GM21786 (cell line): ENCODE data around the gene BRINP1.

Experiments
- ATAC-seq: cut with Tn5 transposase; IDR thresholded peaks from one replicate; pipeline ENCODE4 v1.9.1; 2021; ENCODE audit not compliant: unreplicated experiment

The BRINP1 gene, protein sequence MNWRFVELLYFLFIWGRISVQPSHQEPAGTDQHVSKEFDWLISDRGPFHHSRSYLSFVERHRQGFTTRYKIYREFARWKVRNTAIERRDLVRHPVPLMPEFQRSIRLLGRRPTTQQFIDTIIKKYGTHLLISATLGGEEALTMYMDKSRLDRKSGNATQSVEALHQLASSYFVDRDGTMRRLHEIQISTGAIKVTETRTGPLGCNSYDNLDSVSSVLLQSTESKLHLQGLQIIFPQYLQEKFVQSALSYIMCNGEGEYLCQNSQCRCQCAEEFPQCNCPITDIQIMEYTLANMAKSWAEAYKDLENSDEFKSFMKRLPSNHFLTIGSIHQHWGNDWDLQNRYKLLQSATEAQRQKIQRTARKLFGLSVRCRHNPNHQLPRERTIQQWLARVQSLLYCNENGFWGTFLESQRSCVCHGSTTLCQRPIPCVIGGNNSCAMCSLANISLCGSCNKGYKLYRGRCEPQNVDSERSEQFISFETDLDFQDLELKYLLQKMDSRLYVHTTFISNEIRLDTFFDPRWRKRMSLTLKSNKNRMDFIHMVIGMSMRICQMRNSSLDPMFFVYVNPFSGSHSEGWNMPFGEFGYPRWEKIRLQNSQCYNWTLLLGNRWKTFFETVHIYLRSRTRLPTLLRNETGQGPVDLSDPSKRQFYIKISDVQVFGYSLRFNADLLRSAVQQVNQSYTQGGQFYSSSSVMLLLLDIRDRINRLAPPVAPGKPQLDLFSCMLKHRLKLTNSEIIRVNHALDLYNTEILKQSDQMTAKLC

DNA sequence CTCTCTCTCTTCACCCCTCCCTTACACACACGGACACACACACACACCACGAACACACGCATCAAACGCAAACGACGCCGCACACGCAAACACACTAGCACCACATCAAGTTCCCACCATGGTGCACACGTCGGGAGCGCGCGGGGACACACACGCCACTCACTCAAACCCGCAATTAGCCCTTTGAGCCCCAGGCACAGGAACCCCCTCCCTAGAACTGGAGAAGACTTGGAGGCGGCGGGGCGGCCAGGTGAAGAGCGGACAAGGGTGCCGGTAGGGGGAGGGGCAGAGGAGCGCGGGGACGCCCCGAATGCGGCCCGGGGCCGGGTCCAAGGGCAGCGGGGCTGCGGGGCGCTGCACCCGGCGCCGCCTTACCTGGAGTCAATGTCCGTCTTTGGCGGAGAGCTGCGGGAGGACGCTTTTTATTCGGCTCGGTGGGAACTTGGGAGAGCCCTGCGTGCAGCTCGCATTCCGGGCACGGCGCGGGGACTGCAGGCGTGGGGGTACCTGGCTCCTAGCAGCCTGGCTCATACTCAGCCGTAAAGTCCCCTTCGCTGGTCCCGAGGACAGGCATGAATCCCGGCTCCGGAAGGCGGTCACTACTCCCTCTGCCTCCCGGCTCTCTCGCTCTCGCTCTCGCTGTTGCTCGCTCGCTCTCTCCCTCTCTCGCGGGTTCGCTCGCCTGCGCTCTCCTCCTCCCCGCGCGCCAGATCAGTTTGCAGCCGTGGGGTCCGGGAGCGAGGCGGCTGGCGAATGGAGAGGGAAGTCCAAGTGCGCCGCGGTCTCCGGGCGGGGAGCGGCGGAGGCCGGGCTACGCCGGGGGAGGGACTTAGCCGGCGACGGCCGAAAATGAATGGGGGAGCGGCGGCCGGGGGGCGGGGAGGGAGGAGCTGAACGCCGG is at the start of gene BRINP1:
TSS of gene BRINP1 (minus strand) at position 755 of the 901 bp plus-strand sequence. CDS start 56,080 bp downstream, outside the sequence.
- ATAC-seq = no peak

DNA sequence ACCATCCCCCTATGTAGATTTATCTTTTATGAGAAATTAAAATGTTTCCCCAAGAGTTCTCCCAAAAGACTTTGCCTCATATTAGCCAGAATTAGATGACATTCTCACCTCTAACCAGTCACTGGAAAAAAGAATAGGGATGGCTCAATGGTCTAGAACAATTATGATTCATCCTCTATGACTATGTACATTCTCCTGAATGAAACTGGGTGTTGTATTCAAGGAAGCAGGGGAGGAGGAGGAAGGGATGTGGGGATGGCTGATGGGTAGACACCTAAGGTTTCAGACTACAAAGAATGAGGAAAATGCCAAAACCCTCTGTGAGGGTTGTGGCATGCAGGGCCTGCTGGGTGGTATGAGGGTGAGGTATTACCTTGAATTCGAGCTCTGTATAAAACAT is 49.5 kb upstream of the BRINP1 start:
- no peak for ATAC-seq

DNA sequence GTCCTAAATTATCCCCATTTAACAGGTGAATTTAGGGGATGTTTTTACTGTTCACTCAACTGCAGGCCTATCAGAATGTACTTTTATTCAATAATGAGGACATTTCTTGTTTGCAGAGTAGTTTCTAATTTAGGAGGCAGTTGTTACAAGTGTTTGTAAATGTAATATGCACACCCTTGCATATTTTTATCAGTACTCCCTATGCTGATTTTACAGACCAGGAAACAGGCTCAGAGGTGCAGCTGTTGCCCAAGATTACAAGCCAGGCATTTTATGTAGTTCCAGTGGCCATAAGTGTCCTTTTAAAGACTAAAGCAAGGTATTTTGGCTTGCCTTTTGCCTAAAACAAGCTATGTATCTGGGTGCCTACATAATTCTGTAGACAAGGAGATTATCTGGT is 47.6 kb upstream of the BRINP1 start:
- ATAC-seq = no peak

DNA sequence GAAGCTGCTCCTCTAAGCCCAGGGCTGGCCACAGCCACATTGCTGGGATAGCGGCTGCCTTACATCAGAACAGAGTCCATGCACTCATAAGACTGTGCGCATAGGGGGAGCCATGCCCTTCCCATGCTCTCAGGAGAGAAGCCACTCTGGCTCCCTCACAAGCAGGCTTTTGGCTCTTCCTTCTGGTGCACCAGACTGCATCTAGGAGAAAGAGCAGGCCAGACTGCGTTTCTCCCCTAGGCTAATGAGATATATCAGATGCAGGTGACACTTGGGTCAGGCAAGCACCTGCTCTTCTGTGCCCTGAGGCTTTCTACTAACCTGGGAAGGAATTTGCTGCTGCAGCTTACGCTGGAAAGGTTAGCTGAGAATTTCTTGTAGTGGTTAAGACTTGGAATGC is 43.2 kb upstream of the BRINP1 start:
- ATAC-seq = no peak

DNA sequence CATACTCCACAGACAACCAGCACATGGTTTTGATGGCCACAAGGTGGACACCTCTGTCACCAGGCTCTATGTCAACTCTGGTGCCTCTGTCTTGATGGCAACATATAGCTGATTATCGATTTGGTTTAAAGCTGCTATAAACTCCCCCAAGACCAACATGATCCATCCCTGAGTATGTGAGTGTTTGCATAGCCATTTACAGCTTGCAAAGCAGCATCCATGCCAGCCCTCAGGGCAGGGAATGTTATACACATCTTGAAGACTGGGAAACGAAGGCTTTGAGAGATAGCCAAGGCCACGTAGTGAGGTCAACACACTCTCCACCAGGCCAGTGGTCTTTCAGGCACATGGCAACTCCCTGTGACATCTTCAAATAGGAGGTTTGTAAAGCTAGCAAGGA is 40.3 kb upstream of the BRINP1 start:
- no peak for ATAC-seq

DNA sequence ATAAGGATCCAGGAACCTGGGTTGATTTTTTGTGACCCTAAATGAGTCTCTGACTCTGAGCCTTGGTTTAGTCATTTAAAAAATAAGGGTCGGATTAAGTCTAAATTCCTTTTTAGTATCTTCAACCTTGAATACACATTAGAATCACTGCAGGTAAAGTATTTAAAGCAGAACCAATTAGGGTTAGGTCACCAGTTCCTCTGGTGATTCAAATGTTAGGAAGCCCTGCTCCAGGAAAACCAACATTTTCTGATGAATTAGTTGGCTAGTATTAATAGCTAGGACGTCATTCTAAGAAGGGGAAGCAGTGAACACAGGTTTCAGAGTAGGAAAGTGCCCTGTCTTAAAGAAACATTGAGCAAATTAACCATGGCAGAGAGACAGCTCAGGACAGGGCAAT is 31.4 kb upstream of the BRINP1 start:
- no peak for ATAC-seq

DNA sequence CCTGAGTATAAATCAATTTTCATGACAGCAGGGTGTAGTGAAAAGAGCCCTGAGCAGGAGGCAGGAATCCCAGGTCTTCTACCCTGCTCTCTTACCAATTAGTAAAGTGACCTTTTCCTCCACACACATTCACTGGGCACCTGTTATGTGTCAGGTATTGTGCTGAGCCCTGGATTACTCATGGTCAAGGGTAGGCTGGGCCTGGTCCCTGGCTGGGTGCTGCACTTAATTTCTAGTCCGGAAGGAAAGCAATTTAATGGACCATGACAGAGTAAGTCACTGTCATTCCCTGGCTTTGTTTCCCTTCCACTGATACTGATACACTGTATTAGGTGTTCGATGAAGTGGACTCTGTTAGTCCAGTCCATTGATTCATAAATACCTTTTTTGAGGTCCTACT is 29.1 kb upstream of the BRINP1 start:
- no peak for ATAC-seq

DNA sequence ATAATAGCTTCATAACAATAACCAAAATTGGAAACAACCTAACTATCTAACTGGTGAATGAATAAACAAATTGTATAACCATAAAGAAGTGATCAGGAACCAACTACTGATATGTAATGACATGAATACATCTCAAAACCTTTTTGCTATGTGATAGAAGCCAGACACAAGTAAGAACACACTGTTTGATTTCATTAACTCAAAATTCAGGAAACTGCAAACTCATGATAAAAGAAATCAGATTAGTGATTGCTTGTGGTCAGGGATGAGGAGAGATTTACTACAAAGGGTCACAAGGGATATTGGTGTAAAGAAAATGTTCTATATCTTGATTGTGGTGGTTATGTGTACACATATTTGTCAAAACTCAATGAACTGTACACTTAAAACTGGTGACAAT is 22.6 kb upstream of the BRINP1 start:
- ATAC-seq = no peak

DNA sequence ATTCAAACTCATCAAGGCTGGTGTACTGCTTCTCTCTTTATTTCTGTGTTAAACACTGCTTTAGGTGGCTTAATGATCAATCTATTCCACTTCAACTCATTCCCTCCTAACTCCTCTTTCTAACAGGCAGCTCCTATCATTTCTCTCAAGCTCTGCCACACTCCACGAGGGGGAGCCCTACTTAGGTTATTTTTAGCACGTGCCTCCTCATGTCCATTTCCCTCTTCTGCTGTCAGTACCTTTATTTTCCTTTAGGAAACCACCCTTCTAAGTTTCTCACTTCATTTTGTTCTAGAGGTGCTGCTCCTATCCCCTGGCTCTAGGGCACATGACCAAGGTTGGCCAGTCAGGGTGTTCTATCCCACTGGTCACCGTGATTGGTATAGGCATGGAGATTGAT is 6.7 kb upstream of the BRINP1 start:
- no peak for ATAC-seq

DNA sequence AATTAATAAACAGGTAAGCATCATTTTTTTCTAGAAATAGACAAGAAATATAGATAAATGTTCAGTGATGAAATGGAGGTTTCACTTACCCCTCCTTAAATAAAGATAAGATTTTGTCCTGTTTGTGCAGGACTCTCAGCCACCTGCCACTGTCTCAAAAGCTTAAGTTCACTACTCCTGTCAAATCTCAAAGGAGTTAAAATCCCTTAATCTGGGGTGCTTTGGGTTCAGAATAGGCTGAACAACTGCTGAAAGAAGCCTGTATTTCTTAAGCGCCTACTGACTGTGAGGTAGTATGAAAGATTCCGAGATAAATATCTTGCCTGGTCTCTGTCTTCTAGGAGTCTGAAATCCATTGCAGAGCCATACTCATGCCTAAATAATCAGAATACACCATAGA is 3.7 kb upstream of the BRINP1 start:
- no peak for ATAC-seq

DNA sequence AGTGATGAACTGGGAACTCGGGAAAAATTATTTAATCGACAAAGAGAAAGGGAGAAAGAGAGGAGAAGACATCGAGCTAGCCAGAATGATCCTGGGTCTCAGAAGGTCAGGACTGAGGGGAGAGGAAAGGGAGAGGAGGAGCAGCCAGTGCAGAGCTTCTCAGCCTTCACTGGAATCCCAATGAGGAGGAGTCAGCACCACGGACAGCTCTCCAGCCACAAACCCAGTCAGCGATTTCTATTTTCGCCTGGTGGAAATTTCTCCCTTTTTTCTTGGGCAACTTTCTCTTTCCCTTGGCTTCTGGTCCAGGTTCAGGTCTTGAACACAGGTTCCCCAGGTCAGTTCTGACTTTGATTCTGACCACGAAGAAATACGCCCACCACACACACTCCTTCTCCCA is 1.6 kb upstream of the BRINP1 start:
- no peak for ATAC-seq

DNA sequence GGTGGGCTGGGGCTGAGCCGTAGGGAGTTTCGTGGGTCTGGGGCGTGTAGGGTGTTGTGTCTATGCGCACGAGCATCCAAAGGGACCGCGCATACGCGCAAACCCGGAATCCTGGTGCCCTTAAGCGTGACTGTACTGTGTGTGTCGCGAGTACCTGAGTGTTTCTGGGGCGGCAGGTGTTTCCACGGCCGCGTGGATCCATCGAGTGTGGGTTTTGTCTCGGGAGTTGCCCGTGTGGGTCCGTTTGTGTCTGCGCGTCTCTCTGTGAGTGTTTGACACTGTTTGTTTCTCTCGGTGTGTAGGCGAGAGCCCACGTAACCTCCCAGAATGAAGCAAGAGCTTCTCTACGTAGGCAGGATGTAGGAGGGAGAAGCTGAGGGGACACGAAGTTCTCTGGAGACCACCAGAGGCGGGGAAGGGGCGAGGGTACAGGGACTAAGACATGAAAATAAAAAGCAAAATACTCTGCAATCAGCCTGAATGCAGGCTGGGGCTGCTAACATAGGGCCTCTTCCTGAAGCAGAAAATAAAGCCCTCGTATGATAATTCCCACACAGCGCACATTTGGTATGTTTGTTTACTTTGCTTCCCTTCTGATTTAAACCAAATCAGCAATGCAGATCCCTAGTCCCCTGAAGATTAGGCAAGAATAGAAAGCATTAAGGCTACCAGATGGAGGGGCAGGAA is 588 bp upstream of the BRINP1 start:
- ATAC-seq = no peak

DNA sequence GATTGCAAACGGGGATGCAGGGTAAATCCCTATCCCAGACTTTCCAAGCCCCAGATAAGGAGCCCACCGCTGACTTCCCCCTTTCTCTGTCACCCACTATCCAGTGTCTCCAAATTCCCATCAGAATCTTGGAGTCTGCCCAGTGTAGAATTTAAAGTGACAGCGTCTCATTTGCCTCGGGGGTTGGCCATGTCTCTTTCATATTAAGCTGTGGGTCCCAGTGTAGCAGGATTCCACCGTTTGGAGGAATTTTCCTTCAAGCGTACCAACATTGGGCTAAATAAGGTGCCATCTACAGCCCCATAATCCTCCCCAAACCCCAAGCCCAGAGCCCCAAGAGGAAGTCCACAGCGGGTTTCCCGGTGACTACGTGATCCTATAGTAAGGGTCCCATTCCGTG is 1.1 kb downstream of the BRINP1 start:
- no peak for ATAC-seq

DNA sequence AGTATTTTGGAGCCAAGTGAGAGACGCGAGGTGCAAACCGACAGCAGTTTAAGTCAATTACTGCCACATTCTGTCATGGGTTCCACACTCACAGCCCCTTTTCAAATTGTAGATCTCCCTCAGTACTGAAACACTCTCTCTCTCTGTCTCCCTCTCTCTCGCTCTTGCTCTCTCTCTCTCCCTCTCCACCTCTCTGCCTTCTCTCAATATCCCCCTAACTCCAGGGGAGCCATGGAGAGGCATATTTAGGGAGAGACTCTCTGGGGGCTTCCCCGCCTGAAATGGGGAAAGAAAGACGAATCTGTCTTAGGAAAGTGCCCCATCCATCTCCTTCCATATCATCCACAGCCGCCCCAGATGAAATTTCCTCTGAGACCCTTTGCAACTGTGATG is 1.6 kb downstream of the BRINP1 start:
- no peak for ATAC-seq

DNA sequence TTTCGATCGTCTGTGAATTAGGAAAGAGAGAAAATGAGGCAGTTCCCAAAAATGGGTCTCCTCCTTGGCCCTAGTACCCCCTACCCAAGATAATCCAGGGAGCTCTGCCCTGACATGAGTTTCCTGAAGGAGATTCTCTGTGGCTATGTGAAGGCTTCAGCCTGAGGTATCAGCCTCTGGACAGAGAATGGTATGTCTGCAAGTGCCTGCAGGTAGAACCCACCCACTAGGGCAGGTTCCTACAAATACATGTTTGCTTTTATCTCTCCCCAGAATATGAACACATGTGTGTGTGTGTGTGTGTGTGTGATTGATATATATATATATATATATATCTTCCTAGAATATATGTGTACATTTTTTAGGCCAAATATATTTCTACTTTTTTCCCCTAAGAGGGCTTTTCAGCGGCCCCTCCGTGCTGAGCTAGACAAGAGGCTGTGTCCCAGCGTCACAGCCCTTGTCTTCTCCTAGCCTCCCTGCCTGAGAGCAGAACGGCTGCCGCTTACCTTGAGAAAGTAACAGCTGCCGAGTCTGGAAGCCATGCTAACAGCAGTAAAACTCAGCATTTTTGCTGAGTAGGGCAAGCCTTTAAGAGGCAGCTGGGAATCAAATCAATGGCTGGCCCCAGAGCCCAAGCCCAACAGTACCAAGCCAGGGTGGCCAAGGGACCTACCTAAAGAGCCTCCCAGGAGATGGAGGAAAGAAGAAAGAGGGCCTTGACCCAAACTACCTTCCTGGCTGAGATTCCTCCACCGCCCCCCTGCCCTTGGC is 2.1 kb downstream of the BRINP1 start:
- ATAC-seq = no peak

DNA sequence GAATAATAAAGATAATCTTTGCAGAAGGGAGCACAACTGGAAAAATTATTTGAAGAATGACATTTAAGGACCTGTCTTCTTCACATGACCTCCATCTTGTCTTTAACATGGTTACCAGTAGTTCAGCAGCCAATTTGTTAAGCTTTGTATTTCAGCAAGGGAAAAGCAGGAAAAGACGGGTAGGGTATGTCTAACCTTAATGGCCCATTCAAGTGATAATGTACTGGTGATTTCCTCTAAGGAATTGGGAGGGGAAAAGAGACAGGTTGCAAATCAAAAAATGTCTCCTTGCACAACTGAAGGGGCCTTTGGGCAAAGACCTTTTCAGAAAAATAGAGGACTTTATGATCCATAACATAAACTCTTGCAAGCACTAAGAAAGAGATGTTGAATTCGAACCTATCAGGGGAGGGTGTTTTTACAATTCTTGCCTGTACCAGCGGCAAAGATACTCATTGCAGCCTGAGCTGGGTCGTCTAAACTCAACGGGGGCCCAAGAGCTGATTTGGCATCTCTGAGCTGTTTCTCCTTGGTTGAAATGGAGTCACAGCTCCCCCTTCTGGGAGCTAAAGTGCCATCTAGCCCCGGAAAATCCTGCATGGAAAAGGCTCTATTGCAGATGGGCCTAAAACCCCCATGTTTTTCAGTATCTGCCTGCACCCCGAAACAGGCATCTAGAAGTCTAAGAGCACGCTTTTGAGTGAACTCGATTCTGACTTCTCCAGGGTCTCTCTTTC is 3.8 kb downstream of the BRINP1 start:
- no peak for ATAC-seq

DNA sequence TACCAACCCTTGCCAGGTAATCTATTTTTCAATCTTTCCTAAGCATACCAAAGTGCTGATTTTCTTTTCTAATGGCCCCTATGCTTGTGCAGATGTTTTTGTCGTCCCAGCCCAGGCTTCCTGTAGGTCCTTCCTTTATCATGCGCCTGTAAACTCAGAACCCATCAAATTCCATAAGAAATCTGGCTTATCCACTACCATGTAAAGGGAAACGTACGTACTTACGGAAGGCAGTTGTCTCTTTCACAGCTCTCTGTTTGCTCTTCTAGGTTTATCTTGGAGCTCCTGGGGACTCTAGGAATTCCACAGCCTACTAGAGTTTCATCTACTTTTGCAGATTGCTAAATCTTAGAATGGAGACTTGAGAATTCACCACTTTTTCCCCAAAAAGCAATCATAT is 9.0 kb downstream of the BRINP1 start:
- ATAC-seq = no peak

DNA sequence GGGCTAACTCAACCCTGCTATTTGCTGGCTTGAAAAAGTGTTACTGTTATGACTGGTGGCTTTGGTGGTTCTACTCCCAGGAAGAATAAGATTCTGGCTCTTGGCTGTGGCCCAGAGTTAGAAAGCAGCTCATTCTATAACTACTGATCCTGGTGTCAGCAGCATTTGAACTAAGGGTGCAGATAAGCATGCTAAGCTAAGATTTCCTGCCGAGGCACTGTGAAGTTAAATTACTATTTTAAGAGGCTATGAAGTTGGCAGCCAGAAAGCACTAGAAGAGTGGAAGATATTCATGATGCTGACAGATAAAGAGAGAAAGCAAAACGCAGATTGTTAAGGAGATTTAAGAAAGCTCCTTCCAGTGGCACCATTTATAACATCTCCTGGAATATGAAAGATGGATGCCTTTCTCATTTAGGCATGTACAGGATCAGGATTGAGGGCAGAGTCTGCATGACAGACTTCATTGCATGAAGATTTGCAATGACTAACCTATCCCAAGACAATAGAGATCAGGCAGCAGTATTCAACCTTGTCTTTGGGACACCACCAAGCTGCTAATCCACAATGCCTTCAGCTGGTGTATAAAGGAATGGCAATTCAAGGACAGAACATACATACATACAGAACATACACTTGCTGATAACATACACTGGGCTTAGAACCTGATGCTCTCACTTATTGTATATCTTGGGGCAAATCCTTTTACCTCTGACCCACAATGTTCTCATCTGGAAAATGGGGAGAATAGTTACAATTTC is 11.7 kb downstream of the BRINP1 start:
- ATAC-seq = no peak

DNA sequence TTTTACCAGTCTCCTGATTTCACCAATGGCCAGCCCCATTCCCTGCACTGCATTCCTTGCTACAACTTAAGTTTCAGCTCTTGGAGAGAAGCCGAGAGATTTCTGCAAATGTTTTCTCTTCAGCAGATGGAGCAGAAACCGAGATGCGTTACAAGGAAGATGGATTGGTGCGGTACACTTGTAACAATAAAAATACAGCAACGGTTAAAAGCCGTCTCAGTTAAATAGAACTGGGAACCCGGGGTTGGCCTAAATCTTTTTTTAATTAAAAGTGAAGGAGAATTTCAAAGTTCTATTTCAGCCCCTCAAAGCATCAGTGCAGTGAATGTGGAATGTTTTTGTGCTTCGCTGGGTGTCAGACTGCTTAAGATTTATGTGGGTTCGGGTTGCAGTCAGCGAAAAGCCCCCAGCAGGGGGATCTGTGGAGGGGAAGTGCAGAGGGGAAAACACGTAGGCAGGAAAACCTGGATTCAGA is 19.8 kb downstream of the BRINP1 start:
- ATAC-seq = no peak
